ENCODE results near the gene MAP4K4.

Gene MAP4K4

DNA sequence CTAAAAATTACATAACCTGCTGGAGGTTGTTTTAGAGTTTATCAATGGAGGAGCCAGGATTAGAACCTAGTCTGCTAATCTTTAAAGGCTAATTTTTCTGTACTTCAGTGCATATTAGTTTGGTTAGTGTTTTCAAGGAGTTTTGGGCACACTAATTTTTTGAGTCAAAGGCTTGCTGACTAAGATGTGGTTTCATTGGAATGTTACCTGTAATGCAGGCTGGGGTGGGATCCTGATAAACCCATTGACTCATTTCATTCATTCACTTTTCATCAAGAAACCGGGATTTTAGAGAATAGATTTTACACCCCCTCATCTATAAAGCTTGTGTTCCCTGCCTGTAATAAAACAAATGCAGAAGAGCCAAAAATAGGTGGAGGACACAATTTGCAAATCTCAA lies 202.4 kb downstream of the MAP4K4 start:
- TF ChIP-seq, protein P1, sequence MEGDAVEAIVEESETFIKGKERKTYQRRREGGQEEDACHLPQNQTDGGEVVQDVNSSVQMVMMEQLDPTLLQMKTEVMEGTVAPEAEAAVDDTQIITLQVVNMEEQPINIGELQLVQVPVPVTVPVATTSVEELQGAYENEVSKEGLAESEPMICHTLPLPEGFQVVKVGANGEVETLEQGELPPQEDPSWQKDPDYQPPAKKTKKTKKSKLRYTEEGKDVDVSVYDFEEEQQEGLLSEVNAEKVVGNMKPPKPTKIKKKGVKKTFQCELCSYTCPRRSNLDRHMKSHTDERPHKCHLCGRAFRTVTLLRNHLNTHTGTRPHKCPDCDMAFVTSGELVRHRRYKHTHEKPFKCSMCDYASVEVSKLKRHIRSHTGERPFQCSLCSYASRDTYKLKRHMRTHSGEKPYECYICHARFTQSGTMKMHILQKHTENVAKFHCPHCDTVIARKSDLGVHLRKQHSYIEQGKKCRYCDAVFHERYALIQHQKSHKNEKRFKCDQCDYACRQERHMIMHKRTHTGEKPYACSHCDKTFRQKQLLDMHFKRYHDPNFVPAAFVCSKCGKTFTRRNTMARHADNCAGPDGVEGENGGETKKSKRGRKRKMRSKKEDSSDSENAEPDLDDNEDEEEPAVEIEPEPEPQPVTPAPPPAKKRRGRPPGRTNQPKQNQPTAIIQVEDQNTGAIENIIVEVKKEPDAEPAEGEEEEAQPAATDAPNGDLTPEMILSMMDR (IDR thresholded peaks at IDR 0.05; ENCODE audit: extremely low read depth, missing control alignments) = no peak
- no peak for DNase-seq (ENCODE audit: low spot score)

DNA sequence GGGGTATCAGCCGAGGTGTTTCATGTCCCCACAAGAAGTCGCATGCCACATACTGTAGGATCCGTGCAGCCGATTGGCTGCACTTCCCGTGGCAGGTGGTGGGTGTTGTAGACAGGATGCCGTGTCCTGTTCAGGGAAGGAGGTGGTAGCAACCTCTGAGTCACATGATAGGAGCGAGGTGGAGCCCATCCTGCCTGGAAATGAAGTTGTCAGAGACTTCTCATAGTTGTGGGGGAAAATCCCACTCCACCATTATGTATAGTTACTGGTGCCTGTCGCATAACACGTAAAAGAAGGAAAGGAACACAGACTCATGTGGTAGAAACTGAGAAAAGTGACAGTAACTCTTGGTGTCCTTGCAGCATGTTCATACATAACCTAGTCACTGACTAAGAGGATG lies 202.9 kb downstream of the MAP4K4 start:
- TF ChIP-seq, protein P1 (IDR thresholded peaks at IDR 0.05; ENCODE audit: extremely low read depth, missing control alignments) = no peak
- peak; percentile 21 for DNase-seq (ENCODE audit: low spot score)

DNA sequence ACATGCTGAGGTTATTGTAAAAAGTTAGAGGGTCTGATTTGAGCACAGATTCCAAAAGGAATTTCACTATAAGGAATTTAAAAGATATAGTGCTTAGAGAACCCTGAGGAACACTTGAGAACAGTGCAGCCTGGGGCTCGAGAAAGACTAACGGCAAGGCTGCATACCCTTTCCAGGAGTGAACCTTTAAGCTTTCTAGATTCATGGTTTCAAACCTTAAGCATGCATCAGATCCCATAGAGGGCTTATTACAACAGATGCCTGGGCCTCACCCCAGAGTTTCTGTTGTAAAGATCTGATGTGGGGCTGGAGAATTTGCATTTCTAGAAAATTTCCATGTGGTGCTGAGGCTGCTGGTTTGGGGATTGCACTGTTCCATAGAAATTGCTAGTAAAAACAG lies 203.7 kb downstream of the MAP4K4 start:
- no peak for DNase-seq (ENCODE audit: low spot score)
- TF ChIP-seq, protein P1 (IDR thresholded peaks at IDR 0.05; ENCODE audit: extremely low read depth, missing control alignments) = no peak

DNA sequence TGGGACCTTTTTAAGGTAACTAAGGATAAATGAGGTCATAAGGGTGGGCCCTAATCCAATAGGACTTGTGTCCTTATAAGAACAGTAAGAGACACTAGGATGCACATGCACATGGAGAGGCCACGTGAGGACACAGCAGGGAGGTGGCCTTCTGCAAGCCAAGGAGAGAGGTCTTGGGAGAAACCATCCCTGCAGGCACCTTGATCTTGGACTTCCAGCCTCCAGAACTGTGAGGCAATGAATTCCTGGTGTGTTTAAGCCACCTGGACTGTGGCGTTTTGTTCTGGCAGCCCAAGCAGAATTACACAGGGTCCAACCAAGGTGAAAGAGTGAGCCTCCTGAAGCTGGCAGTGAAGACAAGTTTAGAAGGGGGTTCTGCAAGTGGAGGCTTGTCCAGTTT lies 204.7 kb downstream of the MAP4K4 start:
- no peak for DNase-seq (ENCODE audit: low spot score)

DNA sequence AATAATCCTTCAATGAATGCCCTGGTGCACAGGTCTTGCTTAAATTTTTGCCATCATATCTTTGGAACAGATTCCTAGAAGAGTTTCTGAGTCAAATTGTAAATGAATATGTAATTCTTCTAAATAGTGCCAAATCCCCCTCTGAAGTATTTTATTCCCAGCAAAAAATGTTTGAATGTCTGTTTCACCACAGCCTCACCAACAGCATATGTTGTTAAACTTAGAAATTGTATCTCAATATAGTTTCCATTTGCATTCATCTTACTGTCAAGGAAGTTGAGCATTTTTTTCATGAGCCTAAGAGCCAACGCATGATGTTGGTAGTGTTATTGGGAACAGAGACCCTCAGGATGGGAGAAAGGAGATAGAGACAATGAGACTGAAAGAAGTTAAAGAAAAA lies 207.4 kb downstream of the MAP4K4 start:
- TF ChIP-seq, protein P1 (IDR thresholded peaks at IDR 0.05; ENCODE audit: extremely low read depth, missing control alignments) = no peak
- DNase-seq (ENCODE audit: low spot score) = no peak

More for the DNA sequence above, 204.7 kb downstream of the MAP4K4 start:
- TF ChIP-seq, protein P1 (IDR thresholded peaks at IDR 0.05; ENCODE audit: extremely low read depth, missing control alignments) = no peak

DNA sequence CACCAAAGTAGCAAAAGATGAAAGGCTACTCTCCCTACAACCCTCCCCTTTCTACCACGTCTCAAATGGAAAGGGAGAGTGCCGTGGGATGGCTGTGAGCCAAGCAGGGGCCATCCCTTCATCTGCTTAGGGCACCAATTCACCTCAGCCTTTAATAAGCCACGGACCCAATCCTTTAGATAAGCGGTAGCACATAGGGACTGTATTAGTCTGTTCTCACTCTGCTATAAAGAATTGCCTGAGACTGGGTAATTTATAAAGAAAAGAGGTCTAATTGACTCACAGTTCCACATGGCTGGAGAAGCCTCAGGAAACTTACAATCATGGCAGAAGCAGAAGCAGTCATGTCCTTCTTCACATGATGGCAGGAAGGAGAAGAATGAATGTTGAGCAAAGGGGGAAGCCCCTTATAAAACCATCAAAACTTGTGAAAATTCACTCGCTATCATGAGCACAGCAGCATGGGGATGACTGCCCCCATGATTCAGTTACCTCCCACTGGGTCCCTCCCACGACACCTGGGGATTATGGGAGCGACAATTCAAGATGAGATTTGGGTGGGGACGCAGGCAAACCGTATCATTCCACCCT lies 208.3 kb downstream of the MAP4K4 start:
- DNase-seq (ENCODE audit: low spot score) = no peak
- TF ChIP-seq, protein P1 (IDR thresholded peaks at IDR 0.05; ENCODE audit: extremely low read depth, missing control alignments) = no peak

DNA sequence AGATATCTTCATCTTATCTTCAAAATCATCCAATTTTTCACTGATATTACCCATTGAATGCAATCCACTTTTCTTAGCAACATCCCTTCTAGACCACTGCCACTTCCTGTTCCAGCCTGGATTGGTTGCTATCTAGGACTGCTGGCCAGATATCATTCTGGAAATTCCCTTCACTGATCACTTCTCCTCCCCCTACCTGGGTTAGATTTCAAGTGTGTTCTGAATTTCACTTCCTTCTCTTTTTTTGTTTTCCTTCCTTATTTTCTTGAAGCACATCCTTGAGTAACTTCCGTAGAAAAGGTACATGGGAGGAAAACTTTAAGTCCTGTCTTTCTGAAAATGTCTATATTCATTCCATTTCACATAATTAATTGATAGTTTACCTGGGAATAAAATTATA lies 212.3 kb downstream of the MAP4K4 start:
- DNase-seq (ENCODE audit: low spot score) = no peak
- TF ChIP-seq, protein P1 (IDR thresholded peaks at IDR 0.05; ENCODE audit: extremely low read depth, missing control alignments) = no peak
